ENCODE results near the gene SLC22A4.

The SLC22A4 gene

DNA sequence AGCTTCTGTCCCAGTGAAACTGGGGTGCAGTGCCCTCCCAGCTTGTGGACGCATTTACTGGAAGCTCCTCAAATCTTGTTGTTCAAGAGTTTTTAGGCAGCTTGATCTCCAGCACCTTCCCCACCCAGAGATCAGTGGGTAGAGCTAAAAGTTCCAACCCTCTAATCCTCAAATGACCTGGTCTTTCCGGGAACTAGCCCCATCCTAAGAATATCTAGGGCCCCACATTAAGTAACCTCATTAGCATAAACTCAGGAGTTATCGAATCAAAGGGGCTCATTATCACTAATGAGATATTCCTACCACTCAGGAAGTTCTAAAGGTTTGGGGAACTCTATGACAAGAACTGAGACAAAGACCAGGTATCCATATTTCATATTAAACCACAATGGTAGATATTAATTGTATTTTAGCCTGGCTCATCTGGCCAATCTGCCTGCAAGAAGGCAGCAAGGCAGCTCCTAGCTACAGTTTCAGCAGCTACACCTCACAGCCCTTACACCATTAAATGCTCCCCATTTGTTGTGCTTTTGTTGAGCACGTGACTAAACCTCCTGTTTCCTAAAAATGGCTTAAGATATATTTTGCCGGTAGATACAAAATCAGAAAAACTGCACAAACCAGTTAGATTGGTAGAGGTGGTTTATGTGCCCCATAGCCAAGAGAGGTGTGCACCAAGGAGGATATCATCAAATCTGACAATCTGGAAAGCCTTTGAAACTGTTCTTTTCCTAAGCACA, 50.8 kb downstream of the SLC22A4 start:
- DNase-seq, result no peak

DNA sequence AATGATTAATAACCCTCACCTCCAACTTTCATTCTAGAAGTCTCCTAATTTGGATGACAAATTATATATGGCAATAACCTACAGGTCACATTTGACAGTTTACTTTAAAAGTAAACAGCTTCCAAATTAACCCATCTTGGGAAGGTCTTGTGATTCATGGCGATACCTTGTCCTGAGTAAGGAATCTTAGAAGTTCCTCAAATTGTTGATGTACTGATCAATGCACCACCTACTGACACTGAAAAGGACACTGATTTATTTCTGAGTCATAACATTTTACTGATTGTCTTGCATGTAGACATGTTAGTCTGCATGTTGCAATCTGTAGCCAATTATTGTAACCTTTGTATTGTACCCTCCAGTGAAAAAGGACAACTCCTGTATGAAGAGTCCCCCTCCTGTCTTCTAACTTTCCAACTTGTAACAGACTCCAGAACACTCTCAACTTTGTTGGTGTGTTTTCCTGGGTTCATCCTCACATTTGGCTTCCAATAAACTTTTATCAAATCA, 59.3 kb downstream of the SLC22A4 start:
- no peak for DNase-seq

DNA sequence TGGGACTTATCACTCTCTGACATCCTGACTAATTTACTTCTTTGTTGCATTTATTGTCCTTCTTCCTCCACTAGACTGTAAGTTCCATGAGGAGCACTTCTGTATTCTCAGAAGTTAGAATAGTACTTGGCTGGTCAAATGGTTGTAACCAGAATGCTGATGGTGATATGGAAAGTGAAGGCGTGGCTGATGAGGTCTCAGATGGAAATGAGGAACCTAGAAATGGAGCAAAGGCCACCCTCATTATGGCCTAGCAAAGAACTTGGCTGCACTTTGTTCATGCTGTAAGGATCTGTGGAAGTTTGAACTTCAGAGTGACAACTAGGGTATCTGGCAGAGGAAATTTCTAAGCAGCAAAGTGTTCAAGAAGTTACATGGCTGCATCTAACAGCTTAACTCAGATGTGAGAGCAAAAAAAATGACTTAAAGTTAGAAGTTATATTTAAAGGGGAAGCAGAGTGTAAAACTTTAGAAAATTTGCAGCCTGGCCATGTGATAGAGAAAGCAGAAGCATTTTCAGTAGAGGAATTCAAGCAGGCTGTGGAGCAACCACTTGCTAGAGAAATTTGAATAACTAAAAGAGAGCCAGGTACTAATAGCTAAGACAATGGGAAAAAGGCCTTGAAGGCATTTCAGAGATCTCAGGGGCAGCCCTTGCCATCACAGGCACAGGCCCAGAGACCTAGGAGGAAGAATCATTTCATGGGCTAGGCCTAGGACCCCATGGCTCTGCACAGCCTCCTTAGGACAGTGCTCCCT, 60.4 kb downstream of the SLC22A4 start:
- DNase-seq, result no peak

DNA sequence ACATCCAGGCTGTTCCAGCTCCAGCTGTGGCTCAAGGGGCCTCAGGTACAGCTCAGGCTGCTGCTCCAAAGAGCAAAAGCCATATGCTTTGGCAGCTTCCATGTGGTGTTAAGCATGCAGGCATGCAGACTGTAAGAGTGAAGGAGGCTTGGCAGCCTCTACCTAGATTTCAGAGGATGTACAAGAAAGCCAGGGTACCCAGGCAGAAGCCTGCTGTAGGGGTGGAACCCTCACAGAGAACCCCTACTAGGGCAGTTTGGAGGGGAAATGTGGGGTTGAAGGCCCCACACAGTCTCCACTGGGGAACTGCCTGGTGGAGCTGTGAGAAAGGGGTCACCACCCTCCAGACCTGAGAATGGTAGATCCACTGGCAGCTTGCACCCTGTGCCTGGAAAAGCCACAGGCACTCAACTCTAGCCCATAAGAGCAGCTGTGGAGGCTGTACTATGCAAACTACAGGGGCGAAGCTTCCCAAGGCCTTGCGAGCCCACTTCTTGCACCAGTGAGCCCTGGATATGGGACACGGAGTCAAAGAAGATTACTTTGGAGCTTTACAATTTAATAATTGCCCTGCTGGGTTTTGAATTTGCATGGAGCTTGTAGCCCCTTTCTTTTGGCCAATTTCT, 61.1 kb downstream of the SLC22A4 start:
- no peak for DNase-seq

DNA sequence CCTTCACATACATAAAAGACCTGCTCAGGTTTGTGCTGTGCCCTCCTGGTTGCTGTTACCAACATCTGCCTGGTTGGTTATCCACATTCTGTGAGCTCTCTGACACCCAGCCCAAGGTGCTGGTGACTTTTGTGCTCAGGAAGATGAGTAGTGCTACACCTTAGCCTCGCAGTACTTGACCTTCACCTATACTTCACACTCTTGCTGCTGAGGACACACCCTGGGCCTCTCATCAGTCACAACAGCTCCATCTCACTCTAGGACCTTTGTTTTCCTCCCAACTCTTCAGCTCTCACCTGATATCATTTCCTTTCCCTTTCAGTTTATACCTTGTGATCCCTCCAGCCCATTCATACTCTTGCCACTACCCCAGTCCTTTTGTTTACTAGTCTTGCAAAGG, 64.6 kb downstream of the SLC22A4 start:
- DNase-seq, result no peak

DNA sequence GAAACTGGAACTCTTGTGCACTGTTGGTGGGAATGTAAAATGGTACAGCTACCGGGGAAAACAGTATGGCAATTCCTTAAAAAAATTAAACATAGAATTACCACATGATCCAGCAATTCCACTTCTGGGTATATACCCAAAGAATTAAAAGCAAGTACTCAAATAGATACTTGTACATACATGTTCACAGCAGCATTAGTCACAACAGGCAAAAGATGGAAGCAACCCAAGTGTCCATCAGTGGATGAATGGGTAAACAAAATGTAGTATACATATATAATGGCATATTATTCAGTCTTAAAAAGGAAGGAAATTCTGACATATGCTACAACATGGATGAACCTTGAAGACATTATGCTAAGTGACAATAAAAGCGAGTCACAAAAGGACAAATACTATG, 67.9 kb downstream of the SLC22A4 start:
- no peak for DNase-seq

DNA sequence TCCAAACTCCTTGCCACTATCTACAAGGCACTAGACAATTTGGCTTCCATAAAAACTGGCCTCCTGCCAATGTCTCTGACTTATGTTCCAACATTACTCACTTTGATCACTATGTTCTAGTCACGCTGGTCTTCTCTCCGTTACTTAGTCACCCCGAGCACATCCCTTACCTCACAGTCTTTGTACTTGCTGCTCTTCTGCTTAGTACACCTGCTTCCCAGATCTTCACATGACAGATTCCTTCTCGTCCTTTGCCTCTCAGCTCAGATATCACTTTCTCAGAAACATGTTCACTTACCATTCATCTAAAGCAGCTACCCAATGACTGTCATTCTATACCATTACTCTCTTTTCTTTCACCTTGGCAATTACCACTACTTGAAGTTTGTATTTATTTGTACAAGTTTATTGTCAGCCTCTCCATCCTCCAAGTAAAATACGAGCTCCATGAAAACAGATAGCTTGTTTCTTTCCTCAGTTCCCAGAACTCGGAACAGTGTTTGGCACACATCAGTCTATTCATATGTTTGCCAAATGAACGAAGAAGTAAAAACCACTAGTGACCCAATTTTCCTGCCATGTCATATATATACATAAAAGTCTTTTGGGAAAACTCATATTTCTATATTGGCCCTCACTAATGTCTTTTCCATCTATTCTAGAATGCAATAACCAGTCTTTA, 69.4 kb downstream of the SLC22A4 start:
- no peak for DNase-seq

DNA sequence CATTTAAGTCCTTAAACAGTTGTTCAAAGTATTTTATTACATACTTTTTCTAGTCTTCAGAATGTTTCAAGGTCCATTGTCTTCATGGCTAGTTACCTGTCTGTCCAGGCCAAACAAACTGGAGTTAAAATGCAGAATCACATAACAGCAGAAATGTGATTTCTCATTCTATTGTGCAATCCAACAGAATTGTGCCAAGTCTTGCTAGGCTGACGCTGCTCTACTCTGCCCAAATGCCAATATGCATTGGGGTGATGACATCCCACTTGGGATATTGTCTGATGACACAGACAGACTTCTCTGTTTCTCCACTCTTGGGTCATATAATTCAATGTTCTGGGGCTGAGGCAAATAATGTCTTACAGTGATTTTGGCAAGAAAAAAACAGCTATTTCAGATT, 70.1 kb downstream of the SLC22A4 start:
- no peak for DNase-seq

DNA sequence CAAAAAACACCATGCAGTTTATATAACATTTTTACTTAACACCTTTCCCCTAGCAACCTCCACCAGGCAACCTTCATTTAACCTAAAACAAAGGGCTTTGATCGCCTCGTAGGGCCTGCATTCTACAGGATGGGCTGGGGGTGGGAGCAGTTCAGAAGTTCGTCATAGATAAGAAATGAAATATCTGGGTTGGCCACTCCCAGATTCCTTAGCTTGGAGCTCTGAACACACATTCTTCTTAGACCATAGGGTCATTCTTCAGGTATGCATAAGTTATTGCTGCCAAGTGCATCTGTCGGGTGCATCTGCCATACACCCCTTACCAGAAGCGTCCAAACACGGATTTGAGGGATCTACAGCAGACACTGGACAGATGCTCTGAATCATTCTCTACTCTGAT, 71.0 kb downstream of the SLC22A4 start:
- DNase-seq, result no peak

DNA sequence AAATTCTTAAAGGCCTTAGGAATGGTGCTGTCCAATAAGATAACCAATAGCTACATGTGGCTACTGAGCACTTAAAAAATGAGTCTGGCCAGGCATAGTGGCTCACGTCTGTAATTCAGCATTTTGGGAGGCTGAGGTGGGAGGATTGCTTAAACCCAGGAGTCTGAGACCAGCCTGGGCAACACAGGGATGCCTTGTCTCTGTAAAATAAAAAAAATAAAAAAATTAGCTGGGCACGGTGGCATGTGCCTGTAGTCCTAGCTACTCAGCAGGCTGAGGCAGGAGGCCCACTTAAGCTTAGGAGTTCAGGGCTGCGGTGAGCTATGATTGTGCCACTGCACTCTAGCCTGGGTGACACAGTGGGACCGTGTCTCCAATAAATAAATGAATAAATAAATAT, 74.0 kb downstream of the SLC22A4 start:
- DNase-seq, result no peak

DNA sequence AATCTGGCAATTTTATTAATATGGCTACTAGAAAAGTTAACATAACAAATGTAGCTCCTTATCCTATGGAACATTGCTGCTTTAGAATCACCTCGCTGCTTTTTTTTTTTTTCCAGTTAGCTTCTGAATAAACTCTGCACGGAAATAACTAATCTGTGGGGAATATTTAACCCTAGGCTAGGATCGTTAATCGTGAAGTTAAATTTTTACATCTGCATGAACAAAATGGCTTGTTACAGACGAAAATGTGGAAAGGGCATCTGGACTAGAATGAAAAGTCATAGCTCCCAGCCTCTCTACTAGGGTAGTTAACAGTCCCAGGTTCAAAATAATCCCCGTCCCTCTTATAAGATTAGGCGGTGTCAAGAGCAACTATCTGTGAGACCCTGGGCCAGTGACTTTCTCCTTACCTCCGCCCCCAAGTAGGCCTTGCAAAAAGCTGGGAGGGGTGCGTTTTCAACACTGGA, 74.8 kb downstream of the SLC22A4 start:
- no peak for DNase-seq

DNA sequence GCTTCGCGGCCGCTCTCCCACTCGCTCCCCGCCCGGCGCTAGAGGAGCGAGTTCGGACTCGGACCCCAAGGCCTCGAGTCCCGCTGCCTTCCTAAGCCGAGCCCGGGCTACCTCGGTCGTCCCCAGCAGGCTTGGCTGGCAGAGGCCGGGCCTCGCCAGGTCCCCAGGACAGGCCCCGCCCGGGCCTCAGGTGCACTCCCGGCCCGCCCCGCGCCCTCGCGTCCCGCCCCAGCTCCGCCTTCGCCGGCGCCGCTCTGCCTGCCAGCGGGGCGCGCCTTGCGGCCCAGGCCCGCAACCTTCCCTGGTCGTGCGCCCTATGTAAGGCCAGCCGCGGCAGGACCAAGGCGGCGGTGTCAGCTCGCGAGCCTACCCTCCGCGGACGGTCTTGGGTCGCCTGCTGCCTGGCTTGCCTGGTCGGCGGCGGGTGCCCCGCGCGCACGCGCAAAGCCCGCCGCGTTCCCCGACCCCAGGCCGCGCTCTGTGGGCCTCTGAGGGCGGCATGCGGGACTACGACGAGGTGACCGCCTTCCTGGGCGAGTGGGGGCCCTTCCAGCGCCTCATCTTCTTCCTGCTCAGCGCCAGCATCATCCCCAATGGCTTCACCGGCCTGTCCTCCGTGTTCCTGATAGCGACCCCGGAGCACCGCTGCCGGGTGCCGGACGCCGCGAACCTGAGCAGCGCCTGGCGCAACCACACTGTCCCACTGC, 75.4 kb downstream of the SLC22A4 start, which contains the start of gene SLC22A5:
Gene SLC22A5 (plus strand): TSS at position 237 of the 707 bp plus-strand sequence. CDS start 263 bp downstream, at position 500.
- peak; percentile 57 for DNase-seq

DNA sequence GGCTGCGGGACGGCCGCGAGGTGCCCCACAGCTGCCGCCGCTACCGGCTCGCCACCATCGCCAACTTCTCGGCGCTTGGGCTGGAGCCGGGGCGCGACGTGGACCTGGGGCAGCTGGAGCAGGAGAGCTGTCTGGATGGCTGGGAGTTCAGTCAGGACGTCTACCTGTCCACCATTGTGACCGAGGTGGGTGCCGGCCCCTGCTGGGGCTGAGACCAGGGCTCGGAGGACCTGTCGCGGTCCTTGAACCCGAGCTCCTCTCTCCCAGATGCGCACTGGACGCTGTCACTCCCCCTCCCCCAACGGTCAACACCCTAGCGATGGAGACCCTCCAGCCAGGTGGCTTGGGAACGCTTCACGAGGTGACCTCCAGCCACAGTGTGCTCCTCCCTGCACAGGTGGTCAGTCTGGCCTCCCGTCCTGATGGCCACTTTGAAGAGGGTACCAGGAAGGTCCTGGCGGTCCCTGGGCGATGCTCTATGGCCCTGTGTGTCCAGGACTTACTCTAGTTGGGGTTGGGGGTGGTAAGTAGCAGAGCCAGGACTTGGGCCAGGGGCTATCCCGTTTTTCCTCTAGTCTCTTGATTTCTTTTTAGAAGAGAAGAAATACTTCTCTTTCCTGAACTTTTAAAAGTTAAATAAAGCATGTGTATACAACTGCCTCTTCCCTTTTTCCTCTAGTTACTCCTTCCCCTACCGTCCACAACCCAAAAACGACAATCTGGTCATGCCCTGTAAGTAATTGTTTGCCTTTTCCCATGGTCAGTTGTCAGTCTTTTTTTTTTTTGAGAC, 76.2 kb downstream of the SLC22A4 start:
- DNase-seq, result no peak

DNA sequence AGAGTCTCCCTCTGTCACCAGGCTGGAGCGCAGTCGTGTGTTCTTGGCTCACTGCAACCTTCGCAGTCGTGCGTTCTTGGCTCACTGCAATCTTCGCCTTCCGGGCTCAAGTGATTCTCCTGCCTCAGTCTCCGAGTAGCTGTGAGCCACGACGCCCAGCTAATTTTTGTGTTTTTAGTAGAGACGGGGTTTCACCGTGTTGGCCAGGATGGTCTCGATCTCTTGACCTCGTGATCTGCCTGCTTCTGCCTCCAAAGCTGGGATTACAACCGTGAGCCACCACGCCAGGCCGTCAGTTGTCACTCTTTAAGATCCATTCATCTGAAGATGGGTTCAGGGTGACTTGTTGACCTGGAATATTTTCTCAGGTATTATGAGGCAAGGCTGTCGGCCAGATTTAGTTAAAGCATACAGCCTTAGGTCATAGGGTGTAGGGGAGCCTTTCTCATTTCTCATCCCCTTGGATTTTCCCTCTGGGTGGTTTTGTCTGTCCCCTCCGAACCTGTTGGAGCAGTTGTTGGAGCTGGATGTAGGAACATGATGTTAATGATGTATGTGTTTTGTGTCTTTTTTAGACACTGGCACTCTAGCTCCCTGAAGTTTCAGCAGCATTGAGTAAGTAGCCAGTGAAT, 76.9 kb downstream of the SLC22A4 start:
- DNase-seq, result no peak

DNA sequence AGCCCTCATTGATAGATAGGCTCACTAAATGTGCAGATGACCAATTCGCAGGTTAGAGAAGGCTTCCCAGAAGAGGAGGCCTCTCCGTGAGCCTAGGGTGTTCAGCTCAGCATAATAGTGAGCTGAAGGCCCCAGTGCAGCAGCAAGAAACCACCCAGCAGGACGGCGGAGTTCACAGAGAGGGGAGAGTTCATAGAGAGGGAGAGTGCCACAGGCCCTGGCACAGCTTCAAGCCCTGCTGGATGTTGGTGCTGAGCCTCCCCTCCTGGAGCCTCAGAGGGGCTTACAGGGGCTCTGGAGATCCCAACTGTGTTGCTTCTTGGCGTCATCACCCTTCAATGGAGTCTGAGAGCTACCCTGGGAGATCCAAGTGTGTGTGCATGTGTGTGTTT, 77.4 kb downstream of the SLC22A4 start:
- DNase-seq, result no peak

DNA sequence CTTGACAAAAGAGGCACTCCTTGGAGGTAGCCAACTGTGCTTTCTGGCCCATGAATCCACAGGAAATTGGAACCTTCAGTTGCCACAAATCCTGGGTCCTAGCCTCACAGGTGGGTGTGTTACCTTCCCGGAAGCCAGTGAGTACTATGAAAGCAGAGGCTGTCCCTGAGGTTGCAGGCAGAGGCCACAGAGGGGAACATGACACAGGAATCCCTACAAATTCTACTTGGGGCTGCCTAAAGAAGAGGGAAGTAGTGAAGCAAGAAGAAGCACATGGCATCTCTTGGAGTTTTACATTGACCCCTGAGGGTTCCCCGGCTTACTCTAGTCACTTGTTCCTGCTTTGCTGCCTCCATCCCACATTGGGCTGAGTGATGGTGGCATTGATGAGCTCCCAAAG, 77.9 kb downstream of the SLC22A4 start:
- no peak for DNase-seq

DNA sequence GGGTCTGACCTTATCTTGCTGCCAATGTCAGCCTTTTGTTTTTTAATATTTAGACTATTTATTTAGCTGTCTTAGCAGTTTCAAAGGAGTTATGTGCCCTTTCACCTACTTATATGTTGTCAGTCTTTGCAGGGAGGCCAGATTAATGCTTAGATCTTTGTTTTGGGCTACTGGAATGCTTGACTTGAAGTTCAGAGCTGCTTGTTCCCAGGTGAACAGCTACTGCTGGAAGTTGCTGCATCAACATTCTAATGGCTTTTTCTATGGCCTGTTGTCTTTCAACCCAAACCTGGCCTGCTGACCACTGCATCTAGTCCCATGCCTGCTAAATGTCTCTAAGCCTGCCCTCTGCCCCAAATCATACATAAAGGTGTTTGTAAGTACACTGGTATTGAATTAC, 78.3 kb downstream of the SLC22A4 start:
- no peak for DNase-seq

DNA sequence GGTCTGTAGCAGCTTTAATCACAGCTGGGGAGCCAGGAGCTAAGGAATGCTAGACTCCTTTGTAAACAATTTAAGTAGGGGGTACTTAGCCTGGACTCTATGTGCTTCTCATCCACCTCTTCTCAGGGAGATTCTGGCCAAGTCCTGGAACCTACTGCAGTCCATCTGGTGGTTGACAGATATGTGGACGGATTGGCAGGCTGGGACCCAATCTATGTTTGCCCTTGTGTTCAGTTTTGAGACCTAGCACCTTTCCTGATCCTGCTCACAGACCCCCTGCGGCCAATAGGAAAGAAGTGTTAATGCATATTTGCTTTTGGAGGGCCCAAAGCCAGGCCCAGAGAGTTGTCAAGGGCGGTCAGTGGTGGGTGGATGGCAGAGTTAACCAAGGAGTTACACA, 81.8 kb downstream of the SLC22A4 start:
- no peak for DNase-seq

DNA sequence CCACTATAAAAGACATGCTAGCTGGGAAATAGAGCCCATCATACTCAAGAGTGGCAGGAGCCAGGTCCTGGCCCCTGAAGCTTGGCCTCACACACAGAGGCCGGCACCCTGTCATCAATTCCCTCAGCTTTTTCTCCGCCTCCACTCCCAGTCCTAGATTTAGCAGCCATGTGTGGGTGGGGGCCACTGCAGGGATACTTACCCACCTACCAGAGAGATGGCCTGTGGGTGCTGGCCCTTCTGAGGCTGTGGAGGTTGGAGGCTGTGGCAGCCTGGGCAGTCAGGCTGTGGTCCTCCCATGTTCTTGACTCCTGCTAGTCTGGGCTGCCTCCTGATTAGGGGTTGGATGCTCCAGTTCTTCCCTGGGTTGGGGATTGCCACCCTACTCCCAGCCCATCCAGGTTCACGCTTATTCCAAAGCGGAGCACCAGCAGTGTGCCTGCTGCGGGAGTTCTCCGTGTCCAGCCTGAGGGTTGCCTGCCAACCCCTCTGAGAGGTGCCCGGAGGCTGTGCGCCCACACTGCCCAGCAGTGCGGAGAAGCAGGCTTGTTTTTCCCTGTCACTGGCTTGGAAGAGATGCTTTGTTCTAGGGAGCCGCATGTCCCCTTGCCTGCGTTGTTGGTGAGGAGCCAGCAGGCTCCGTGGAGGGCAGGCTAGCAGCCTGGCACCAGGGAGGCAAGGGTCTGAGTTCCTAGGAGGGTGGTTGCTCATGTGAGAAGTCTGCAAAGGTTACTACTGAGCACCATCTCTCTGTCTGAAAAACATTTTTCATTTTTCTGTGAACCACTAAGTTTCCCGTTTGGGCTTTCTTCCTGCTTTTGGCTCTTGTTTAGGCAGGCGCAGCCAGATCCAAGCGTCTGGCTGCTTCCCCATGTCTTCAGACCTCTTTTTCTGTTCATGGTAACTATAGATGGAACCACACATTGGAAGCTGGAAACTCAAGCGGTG, 82.8 kb downstream of the SLC22A4 start:
- no peak for DNase-seq

DNA sequence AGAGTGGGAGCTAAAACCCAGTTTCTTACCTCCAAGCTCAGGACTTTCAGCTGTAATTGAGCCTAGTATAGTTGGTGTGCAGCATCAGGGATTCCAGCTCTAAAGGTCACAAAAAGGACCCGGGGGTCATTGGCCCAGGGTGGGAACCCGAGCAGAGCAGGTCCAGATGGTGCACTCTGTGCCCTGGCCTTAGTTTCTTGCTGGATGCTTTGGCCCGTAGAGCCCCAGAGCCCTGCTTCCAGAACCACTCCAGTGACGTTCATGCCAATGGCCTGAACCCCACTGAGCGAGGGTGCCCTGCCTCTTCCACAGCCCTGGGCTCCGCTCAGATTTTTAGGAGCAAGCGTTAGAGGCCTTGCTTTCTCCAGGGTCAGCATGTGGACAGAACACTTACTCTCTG, 83.5 kb downstream of the SLC22A4 start:
- DNase-seq, result no peak

Measured in effector CD8-positive, alpha-beta T cell (primary cell).